PC-9 (cell line): ENCODE data around the gene ARFGAP1. TPM values are rescaled to one million over a fixed set of nuclear protein-coding genes. Genes with fewer than 3 reads are reported as not detected.

Source experiments
- BruUV-seq: library from RNA; stranded (reverse); fragments of 400-500 nt; replicated peaks from 2 replicates; lab custom pipeline; 2021; lab: Mats Ljungman, UMichigan
- CTCF ChIA-PET: fragments of 300-600 bp; sonication (Branson Sonifier 250); formaldehyde crosslinking; loops from one replicate; lab custom pipeline; 2022; ENCODE audit warnings: antibody characterized with exemption; lab: Charles Lee
- POLR2A ChIA-PET: fragments of 300-600 bp; sonication (Branson Sonifier 250); formaldehyde crosslinking; loops from one replicate; lab custom pipeline; 2022; ENCODE audit warnings: antibody characterized with exemption; ENCODE audit not compliant: unreplicated experiment; lab: Charles Lee
- DNase-seq, 2 experiments: peaks; one replicate each; pipeline versions ENCODE4 v3.0.0 to v3.0.0-alpha.2; 2015 to 2022; ENCODE audit warnings: mixed read lengths in 1 of 2
- H2AFZ ChIP-seq: fragments of 200-600 bp; sonication (generic); 2 replicates; pipeline ENCODE4 v1.8.1; 2017; ENCODE audit warnings: antibody characterized with exemption
- H3F3A ChIP-seq: fragments of 200-600 bp; sonication (generic); 2 replicates; pipeline ENCODE4 v1.8.1; 2017; ENCODE audit warnings: antibody characterized with exemption, mild to moderate bottlenecking, low read depth; ENCODE audit not compliant: insufficient read depth
- H3K27ac ChIP-seq: fragments of 200-600 bp; sonication (generic); 2 replicates; pipeline ENCODE4 v1.6.1; 2016; ENCODE audit warnings: mixed run types
- H3K27me3 ChIP-seq: fragments of 200-600 bp; sonication (generic); 2 replicates; pipeline ENCODE4 v1.6.1; 2016; ENCODE audit warnings: low read depth, mixed run types; ENCODE audit not compliant: insufficient read depth
- H3K36me3 ChIP-seq: fragments of 200-600 bp; sonication (generic); 2 replicates; pipeline ENCODE4 v1.6.1; 2016; ENCODE audit warnings: low read depth, mixed run types
- H3K4me1 ChIP-seq: fragments of 200-600 bp; sonication (generic); replicated peaks from 2 replicates; pipeline ENCODE4 v1.6.1; 2016; ENCODE audit warnings: mixed run types; ENCODE audit not compliant: insufficient read depth
- H3K4me2 ChIP-seq: fragments of 200-600 bp; sonication (generic); 2 replicates; pipeline ENCODE4 v1.6.1; 2017; ENCODE audit warnings: mixed run types
- H3K4me3 ChIP-seq: fragments of 200-600 bp; sonication (generic); 2 replicates; pipeline ENCODE4 v1.6.1; 2016; ENCODE audit warnings: mixed run types
- H3K79me2 ChIP-seq: fragments of 200-600 bp; sonication (generic); 2 replicates; pipeline ENCODE4 v1.6.1; 2017; ENCODE audit warnings: low read depth, mixed run types
- H3K9me2 ChIP-seq: fragments of 200-600 bp; sonication (generic); 2 replicates; pipeline ENCODE4 v1.8.1; 2017; ENCODE audit warnings: mild to moderate bottlenecking; ENCODE audit not compliant: insufficient read depth
- H3K9me3 ChIP-seq: fragments of 200-600 bp; sonication (generic); 2 replicates; pipeline ENCODE4 v1.8.1; 2016; ENCODE audit warnings: low read depth; ENCODE audit not compliant: insufficient read depth
- H4K20me1 ChIP-seq: fragments of 200-600 bp; sonication (generic); 2 replicates; pipeline ENCODE4 v1.8.1; 2017; ENCODE audit not compliant: insufficient read depth
- CTCF ChIP-seq: fragments of 200-600 bp; sonication (generic); conservative IDR thresholded peaks from 2 replicates; pipeline ENCODE4 v1.6.1; 2017; ENCODE audit warnings: mixed run types, antibody characterized with exemption, mild to moderate bottlenecking, moderate library complexity
- EZH2 ChIP-seq: fragments of 200-600 bp; sonication (generic); IDR thresholded peaks from 2 replicates; pipeline ENCODE4 v1.8.0; 2017; ENCODE audit warnings: antibody characterized with exemption, low read depth
- intact Hi-C: fragments of 100-400 bp; cut with micrococcal nuclease; formaldehyde crosslinking; loops from one replicate; pipeline ENCODE4 v1.10.0; 2022; ENCODE audit not compliant: unreplicated experiment
- total RNA-seq: library from RNA; stranded (reverse); gene quantifications from 2 replicates; pipeline ENCODE4 v1.2.3, GENCODE V29; 2021

ARFGAP1 gene
- total RNA-seq, 1 experiment from 2014 or later = 89.0 TPM

DNA sequence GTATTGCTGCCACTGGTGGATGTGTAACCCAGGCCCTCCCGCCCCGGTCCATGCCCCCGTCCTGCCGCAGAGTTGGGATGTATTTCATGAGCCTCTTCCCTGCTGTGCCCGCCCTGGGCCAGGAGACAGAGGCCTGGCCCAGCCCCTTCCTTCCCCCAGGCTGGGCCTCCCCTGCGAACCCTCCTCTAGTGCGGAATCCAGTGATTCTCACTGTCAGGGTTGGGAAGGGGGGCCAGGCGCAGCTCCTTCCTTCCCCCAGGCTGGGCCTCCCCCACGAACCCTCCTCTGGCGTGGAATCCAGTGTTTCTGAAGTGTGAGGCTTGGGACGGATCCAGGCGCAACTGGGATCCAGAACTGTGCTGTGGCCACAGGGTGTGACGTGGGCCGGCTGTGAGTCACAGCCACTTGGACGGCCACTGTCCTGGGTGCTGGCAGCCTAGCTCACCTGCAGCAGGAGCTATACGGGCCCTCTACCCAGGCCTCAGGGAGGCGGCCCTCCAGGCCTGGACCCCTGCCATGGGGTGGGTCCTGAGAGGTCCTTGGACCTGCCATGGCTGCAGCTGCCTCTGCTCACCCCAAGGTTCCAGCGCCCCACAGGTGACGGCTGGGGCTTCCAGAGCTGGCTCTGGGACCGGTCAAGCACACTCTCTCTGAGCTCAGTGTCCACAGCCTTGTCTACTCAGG is 48.7 kb downstream of the ARFGAP1 start:
- H3K36me3 ChIP-seq = no peaks in the 10 kb centered on the region
- TF ChIP-seq EZH2 (no peak), CTCF (no peak)
- no peaks in the 10 kb centered on the region for H3K9me2 ChIP-seq
- no peaks in the 10 kb centered on the region for H3K4me1 ChIP-seq
- H2AFZ ChIP-seq = no peak overlapping the region
- no peaks in the 10 kb centered on the region for H3K9me3 ChIP-seq
- intact Hi-C loops = no loop called here
- no peaks in the 10 kb centered on the region for H4K20me1 ChIP-seq
- H3K4me3 ChIP-seq = no peak overlapping the region
- H3K27me3 ChIP-seq = peaks cover 92% of the 10 kb centered on the region
- DNase-seq = no peak
- ChIA-PET POLR2A (no interaction called here), CTCF (interaction anchor here (1.1 kb wide), 1 partner anchor 11 kb away, joined by 4 read pairs; no protein-coding TSS in a partner anchor)
- no TSS peak for BruUV-seq
- no peak overlapping the region for H3K27ac ChIP-seq
- no peak overlapping the region for H3K4me2 ChIP-seq
- H3F3A ChIP-seq = no peaks in the 10 kb centered on the region
- H3K79me2 ChIP-seq = no peaks in the 10 kb centered on the region

DNA sequence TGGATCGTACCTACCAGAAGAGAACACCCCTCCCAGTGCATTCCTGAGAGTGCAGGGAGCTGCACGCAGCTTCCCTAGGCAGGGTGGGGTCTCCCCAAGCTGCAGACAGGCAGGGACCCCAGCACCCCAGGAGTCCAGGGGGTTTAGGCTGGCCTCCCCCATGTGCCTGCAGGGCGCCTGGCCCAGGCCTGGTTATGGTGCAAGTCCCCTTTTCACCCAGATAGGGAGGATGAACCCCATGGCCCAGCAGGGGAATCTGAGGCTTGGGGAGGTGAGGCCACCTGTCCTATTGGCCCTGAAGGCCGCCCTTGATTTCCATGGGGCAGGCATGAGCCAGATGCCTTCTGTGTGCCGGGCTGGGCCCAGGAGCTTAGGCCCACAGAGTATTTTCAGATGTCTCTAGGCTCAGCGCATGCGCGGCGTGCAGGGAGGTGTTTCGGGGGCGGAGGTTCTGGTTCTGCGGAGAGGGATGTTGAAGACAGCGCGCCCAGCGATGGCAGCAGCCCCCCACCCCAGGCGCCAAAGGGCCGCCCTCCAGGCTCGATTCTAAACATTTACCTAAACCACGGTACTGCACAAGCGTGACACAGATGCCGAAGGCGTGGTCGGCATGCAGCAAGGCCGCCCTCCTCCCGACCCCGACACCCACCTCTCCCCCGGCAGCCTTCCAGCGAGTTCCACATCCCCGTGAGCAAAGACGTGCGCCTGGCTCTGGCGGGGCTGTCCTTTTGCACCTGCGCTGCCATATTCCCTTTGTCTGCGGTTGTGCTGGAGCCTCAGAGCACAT is 49.7 kb downstream of the ARFGAP1 start:
- H3K36me3 ChIP-seq = no peaks in the 10 kb centered on the region
- DNase-seq = no peak
- no peak overlapping the region for H3K4me2 ChIP-seq
- H3K79me2 ChIP-seq = no peaks in the 10 kb centered on the region
- no peaks in the 10 kb centered on the region for H3K9me2 ChIP-seq
- peaks cover 84% of the 10 kb centered on the region for H3K27me3 ChIP-seq
- no peak for TF ChIP-seq CTCF
- no peak for TF ChIP-seq EZH2
- ChIA-PET CTCF (no interaction called here), POLR2A (no interaction called here)
- H3F3A ChIP-seq = no peaks in the 10 kb centered on the region
- intact Hi-C loops = no loop called here
- no peak overlapping the region for H3K27ac ChIP-seq
- no peak overlapping the region for H3K4me3 ChIP-seq
- no peak overlapping the region for H2AFZ ChIP-seq
- BruUV-seq = no TSS peak
- H3K9me3 ChIP-seq = no peaks in the 10 kb centered on the region; the same call in 1 of the 2 replicates
- H4K20me1 ChIP-seq = no peaks in the 10 kb centered on the region
- H3K4me1 ChIP-seq = no peaks in the 10 kb centered on the region

GRCh38 chr20:63322933-63323273 is 50.3 kb downstream of the ARFGAP1 start:
- ChIA-PET POLR2A (no interaction called here), CTCF (interaction anchor here (0.7 kb wide), 1 partner anchor 441 kb away, joined by 3 read pairs; no protein-coding TSS in a partner anchor)
- Histone ChIP-seq H3K27me3 (peaks cover 79% of the 10 kb centered on the region), H3K27ac (no peak overlapping the region), H4K20me1 (no peaks in the 10 kb centered on the region), H2AFZ (no peak overlapping the region), H3K4me3 (no peak overlapping the region), H3K9me2 (no peaks in the 10 kb centered on the region), H3K4me1 (no peaks in the 10 kb centered on the region), H3K4me2 (no peak overlapping the region), H3K36me3 (no peaks in the 10 kb centered on the region), H3F3A (no peaks in the 10 kb centered on the region), H3K79me2 (no peaks in the 10 kb centered on the region), H3K9me3 (no peaks in the 10 kb centered on the region; the same call in 1 of the 2 replicates)
- TF ChIP-seq CTCF (no peak), EZH2 (no peak)
- DNase-seq = no peak
- intact Hi-C loops = no loop called here
- no TSS peak for BruUV-seq
